HG03442 (cell line): ENCODE results near the gene LEKR1.
"Not testable (repeated sequence)": the region's sequence is repeated elsewhere in the genome, so short reads cannot be mapped to it uniquely, and the experiment has no call there.

ENCODE experiments used
- ATAC-seq: cut with Tn5 transposase; IDR thresholded peaks from one replicate; pipeline ENCODE4 v1.9.1; 2021; ENCODE audit warnings: mild to moderate bottlenecking, moderate library complexity; ENCODE audit not compliant: unreplicated experiment

The LEKR1 gene

GRCh38 chr3:156803952-156804741 is 22.0 kb upstream of the LEKR1 start:
- no peak for ATAC-seq

- ATAC-seq, result no peak
Observed at GRCh38 chr3:156806698-156807097, 19.5 kb upstream of the LEKR1 start.

- ATAC-seq, result no peak
Observed at GRCh38 chr3:156808025-156808424, 18.1 kb upstream of the LEKR1 start.

GRCh38 chr3:156811089-156811862 is 14.9 kb upstream of the LEKR1 start:
- ATAC-seq, result no peak

- ATAC-seq, result no peak
Observed at GRCh38 chr3:156812521-156813335, 13.4 kb upstream of the LEKR1 start.

GRCh38 chr3:156814295-156814694 is 11.9 kb upstream of the LEKR1 start:
- no peak for ATAC-seq

GRCh38 chr3:156816091-156816793 is 9.9 kb upstream of the LEKR1 start:
- ATAC-seq, result peak; percentile 28

GRCh38 chr3:156816794-156817645 is 9.1 kb upstream of the LEKR1 start:
- peak; percentile 63 for ATAC-seq

- no peak for ATAC-seq
Observed at GRCh38 chr3:156817646-156818272, 8.4 kb upstream of the LEKR1 start.

GRCh38 chr3:156818273-156818651 is 7.9 kb upstream of the LEKR1 start:
- ATAC-seq, result no peak

- ATAC-seq, result no peak
Observed at GRCh38 chr3:156818890-156819289, 7.3 kb upstream of the LEKR1 start.

GRCh38 chr3:156819842-156820691 is 6.1 kb upstream of the LEKR1 start:
- ATAC-seq, result no peak

GRCh38 chr3:156820692-156821080 is 5.5 kb upstream of the LEKR1 start:
- no peak for ATAC-seq

GRCh38 chr3:156822626-156823260 is 3.4 kb upstream of the LEKR1 start:
- ATAC-seq, result not testable (repeated sequence)

GRCh38 chr3:156825795-156826143 is 384 bp upstream of the LEKR1 start:
- peak; percentile 48 for ATAC-seq

GRCh38 chr3:156826896-156827882 is 1.0 kb downstream of the LEKR1 start:
- no peak for ATAC-seq

- no peak for ATAC-seq
Observed at GRCh38 chr3:156831006-156831405, 4.9 kb downstream of the LEKR1 start.
